ENCODE results near the gene ACTC1.

The ACTC1 gene

GRCh38 chr15:34799149-34800101 lies 4.1 kb upstream of the ACTC1 start:
- DNase-seq (ENCODE audit: low spot score), result no peak

- DNase-seq (ENCODE audit: low spot score), result no peak
Measured at GRCh38 chr15:34796847-34797435, 1.6 kb upstream of the ACTC1 start.

- DNase-seq (ENCODE audit: low spot score), result no peak
Measured at GRCh38 chr15:34794590-34795206, 651 bp downstream of the ACTC1 start.

- no peak for DNase-seq (ENCODE audit: low spot score)
Measured at GRCh38 chr15:34793901-34794300, 1.4 kb downstream of the ACTC1 start.

- DNase-seq (ENCODE audit: low spot score), result no peak
Measured at GRCh38 chr15:34793071-34793470, 2.3 kb downstream of the ACTC1 start.

- no peak for DNase-seq (ENCODE audit: low spot score)
Measured at GRCh38 chr15:34791701-34792100, 3.6 kb downstream of the ACTC1 start.

- DNase-seq (ENCODE audit: low spot score), result no peak
Measured at GRCh38 chr15:34790121-34790520, 5.2 kb downstream of the ACTC1 start.

GRCh38 chr15:34789326-34789725 lies 6.0 kb downstream of the ACTC1 start:
- no peak for DNase-seq (ENCODE audit: low spot score)

GRCh38 chr15:34786206-34786605 lies 9.1 kb downstream of the ACTC1 start:
- no peak for DNase-seq (ENCODE audit: low spot score)

GRCh38 chr15:34783991-34784390 lies 11.4 kb downstream of the ACTC1 start:
- DNase-seq (ENCODE audit: low spot score), result no peak

GRCh38 chr15:34783431-34783830 lies 11.9 kb downstream of the ACTC1 start:
- DNase-seq (ENCODE audit: low spot score), result no peak

GRCh38 chr15:34782901-34783300 lies 12.4 kb downstream of the ACTC1 start:
- DNase-seq (ENCODE audit: low spot score), result no peak

GRCh38 chr15:34780725-34781124 lies 14.6 kb downstream of the ACTC1 start:
- no peak for DNase-seq (ENCODE audit: low spot score)

GRCh38 chr15:34776606-34777105 lies 18.7 kb downstream of the ACTC1 start:
- no peak for DNase-seq (ENCODE audit: low spot score)

GRCh38 chr15:34773917-34774316 lies 21.4 kb downstream of the ACTC1 start:
- no peak for DNase-seq (ENCODE audit: low spot score)

GRCh38 chr15:34773013-34773412 lies 22.3 kb downstream of the ACTC1 start:
- no peak for DNase-seq (ENCODE audit: low spot score)

- no peak for DNase-seq (ENCODE audit: low spot score)
Measured at GRCh38 chr15:34772312-34772711, 23.0 kb downstream of the ACTC1 start.

GRCh38 chr15:34769711-34770110 lies 25.6 kb downstream of the ACTC1 start:
- no peak for DNase-seq (ENCODE audit: low spot score)

- DNase-seq (ENCODE audit: low spot score), result no peak
Measured at GRCh38 chr15:34768530-34768929, 26.8 kb downstream of the ACTC1 start.

GRCh38 chr15:34765741-34766140 lies 29.6 kb downstream of the ACTC1 start:
- DNase-seq (ENCODE audit: low spot score), result no peak

GRCh38 chr15:34760909-34761308 lies 34.4 kb downstream of the ACTC1 start:
- DNase-seq (ENCODE audit: low spot score), result no peak

GRCh38 chr15:34759992-34760391 lies 35.4 kb downstream of the ACTC1 start:
- no peak for DNase-seq (ENCODE audit: low spot score)

GRCh38 chr15:34759347-34759746 lies 36.0 kb downstream of the ACTC1 start:
- DNase-seq (ENCODE audit: low spot score), result no peak
